ENCODE data around the gene MAN2C1. TPM values are rescaled to one million over a fixed set of nuclear protein-coding genes. Genes with fewer than 3 reads are reported as not detected.

Gene MAN2C1
- total RNA-seq, 4 donors from 2014 or later: 84.9 to 199 (median 136) TPM

- intact Hi-C loops (cut with DNase I; ENCODE audit: low total_unique reads): loop anchor here (10.0 kb wide), 1 partner anchor 294 kb away; no protein-coding TSS in a partner anchor
- 81 to 91% methylated on average over 3 to 6 of the region's 7 CpGs for WGBS, 2 donors
- H3K4me3 ChIP-seq (ENCODE audit: low read depth, poor library complexity, severe bottlenecking): no peak overlapping the region
- TF ChIP-seq CTCF (IDR thresholded peaks at IDR 0.05) (no peak), POLR2A (IDR thresholded peaks at IDR 0.05) (no peak)
- peak in 1 of 2 donors; percentile 59 for DNase-seq (ENCODE audit: low spot score in 2 of 2)
Measured at GRCh38 chr15:75360856-75361255, 7.6 kb downstream of the MAN2C1 start.

GRCh38 chr15:75360391-75360790 lies 8.0 kb downstream of the MAN2C1 start:
- DNase-seq (ENCODE audit: low spot score in 2 of 2): no peak
- intact Hi-C loops (cut with DNase I; ENCODE audit: low total_unique reads): loop anchor here (10.0 kb wide), 1 partner anchor 294 kb away; no protein-coding TSS in a partner anchor
- TF ChIP-seq CTCF (IDR thresholded peaks at IDR 0.05) (no peak), POLR2A (IDR thresholded peaks at IDR 0.05) (no peak)
- no peak overlapping the region for H3K4me3 ChIP-seq (ENCODE audit: low read depth, poor library complexity, severe bottlenecking)
- WGBS, 2 donors: 25 to 33% methylated on average over 1 of the region's 1 CpG

- intact Hi-C loops (cut with DNase I; ENCODE audit: low total_unique reads): loop anchor here (10.0 kb wide), 1 partner anchor 295 kb away; no protein-coding TSS in a partner anchor
- 87 to 88% methylated on average over 15 of the region's 15 CpGs for WGBS, 2 donors
- peak in 1 of 2 donors; percentile 80 for DNase-seq (ENCODE audit: low spot score in 2 of 2)
- no peak overlapping the region for H3K4me3 ChIP-seq (ENCODE audit: low read depth, poor library complexity, severe bottlenecking)
- TF ChIP-seq POLR2A (IDR thresholded peaks at IDR 0.05): no peak
- no peak for TF ChIP-seq CTCF (IDR thresholded peaks at IDR 0.05)
Measured at GRCh38 chr15:75359537-75360250, 8.7 kb downstream of the MAN2C1 start.

GRCh38 chr15:75358771-75359536 lies 9.5 kb downstream of the MAN2C1 start:
- H3K4me3 ChIP-seq (ENCODE audit: low read depth, poor library complexity, severe bottlenecking): no peak overlapping the region
- peak in 1 of 2 donors; percentile 48 for DNase-seq (ENCODE audit: low spot score in 2 of 2)
- TF ChIP-seq CTCF (IDR thresholded peaks at IDR 0.05): no peak
- no peak for TF ChIP-seq POLR2A (IDR thresholded peaks at IDR 0.05)
- WGBS, 2 donors: 94 to 95% methylated on average over 9 to 10 of the region's 10 CpGs
- intact Hi-C loops (cut with DNase I; ENCODE audit: low total_unique reads): no loop called here

- intact Hi-C loops (cut with DNase I; ENCODE audit: low total_unique reads): no loop called here
- DNase-seq (ENCODE audit: low spot score in 2 of 2): no peak
- 86 to 87% methylated on average over 13 of the region's 17 CpGs for WGBS, 2 donors
- TF ChIP-seq POLR2A (IDR thresholded peaks at IDR 0.05): no peak
- TF ChIP-seq CTCF (IDR thresholded peaks at IDR 0.05): no peak
- H3K4me3 ChIP-seq (ENCODE audit: low read depth, poor library complexity, severe bottlenecking): no peak overlapping the region
Measured at GRCh38 chr15:75357976-75358673, 10.3 kb downstream of the MAN2C1 start.
